Liver (tissue), 9 donors: ENCODE data around the gene SPATA13. TPM values are rescaled to one million over a fixed set of nuclear protein-coding genes. Genes with fewer than 3 reads are reported as not detected.
A peak's percentile ranks its signal among the peaks of the same experiment; 100 is the strongest.

ENCODE experiments used
- DNase-seq: peaks from one replicate; pipeline ENCODE4 v3.0.0-alpha.2; 2017; ENCODE audit warnings: low spot score
- H3K27ac ChIP-seq, 2 donors: one replicate each; pipeline ENCODE4 v1.7.0; 2013; ENCODE audit warnings: inconsistent platforms in 2 of 2, low read length in 2 of 2, control low read depth in 1 of 2, low read depth in 1 of 2, mild to moderate bottlenecking in 1 of 2
- H3K27me3 ChIP-seq, 4 donors: one replicate each; pipeline versions ENCODE4 v1.6.1 to v1.7.0; 2013; ENCODE audit warnings: low read length in 3 of 4, inconsistent platforms in 1 of 4, mild to moderate bottlenecking in 1 of 4, moderate library complexity in 1 of 4; ENCODE audit not compliant: control insufficient read depth in 4 of 4, insufficient read depth in 4 of 4
- H3K36me3 ChIP-seq, 4 donors: one replicate each; pipeline versions ENCODE4 v1.6.1 to v1.7.0; 2013; ENCODE audit warnings: low read length in 3 of 4, mild to moderate bottlenecking in 3 of 4, low read depth in 1 of 4, moderate library complexity in 1 of 4; ENCODE audit not compliant: control insufficient read depth in 4 of 4, insufficient read depth in 3 of 4
- H3K4me1 ChIP-seq, 4 donors: one replicate each; pipeline versions ENCODE4 v1.6.1 to v1.7.0; 2013; ENCODE audit warnings: low read length in 3 of 4, mild to moderate bottlenecking in 3 of 4, moderate library complexity in 1 of 4; ENCODE audit not compliant: control insufficient read depth in 4 of 4, insufficient read depth in 4 of 4
- H3K4me3 ChIP-seq, 3 donors: one replicate each; pipeline versions ENCODE4 v1.6.1 to v1.7.0; 2013; ENCODE audit warnings: low read length in 3 of 3, control low read depth in 1 of 3, low read depth in 1 of 3, mild to moderate bottlenecking in 1 of 3
- H3K9ac ChIP-seq, 2 donors: one replicate each; pipeline ENCODE4 v1.7.0; 2013; ENCODE audit warnings: low read length in 2 of 2, mild to moderate bottlenecking in 2 of 2, moderate library complexity in 2 of 2, control low read depth in 1 of 2, low read depth in 1 of 2
- H3K9me3 ChIP-seq, 4 donors: one replicate each; pipeline versions ENCODE4 v1.6.1 to v1.7.0; 2013; ENCODE audit warnings: low read length in 3 of 4; ENCODE audit not compliant: control insufficient read depth in 4 of 4
- ATF3 ChIP-seq: IDR thresholded peaks from 2 replicates; pipeline ENCODE4 v1.6.1; 2016; ENCODE audit warnings: antibody characterized with exemption
- CTCF ChIP-seq: fragments of 150-350 bp; IDR thresholded peaks from 2 replicates; pipeline ENCODE4 v1.5.1; 2017; ENCODE audit warnings: improper control_type of control experiment, low read depth, low read length; ENCODE audit not compliant: missing input control
- FOXA1 ChIP-seq: IDR thresholded peaks from 2 replicates; pipeline ENCODE4 v1.6.1; 2016; ENCODE audit warnings: antibody characterized with exemption
- FOXA2 ChIP-seq: IDR thresholded peaks from 2 replicates; pipeline ENCODE4 v1.6.1; 2016; ENCODE audit warnings: antibody characterized with exemption
- HNF4A ChIP-seq, 2 donors: conservative IDR thresholded peaks; 2 replicates each; pipeline ENCODE4 v1.6.1; 2016; ENCODE audit warnings: antibody characterized with exemption in 2 of 2, mild to moderate bottlenecking in 2 of 2
- HNF4G ChIP-seq: IDR thresholded peaks from 2 replicates; pipeline ENCODE4 v1.6.1; 2016; ENCODE audit warnings: antibody characterized with exemption
- JUND ChIP-seq, 2 donors: IDR thresholded peaks; 2 replicates each; pipeline ENCODE4 v1.6.1; 2016; ENCODE audit warnings: antibody characterized with exemption in 2 of 2
- MAX ChIP-seq: IDR thresholded peaks from 2 replicates; pipeline ENCODE4 v1.6.1; 2016; ENCODE audit warnings: antibody characterized with exemption
- NR2F2 ChIP-seq: IDR thresholded peaks from 2 replicates; pipeline ENCODE4 v1.6.1; 2016; ENCODE audit warnings: antibody characterized with exemption
- RAD21 ChIP-seq, 2 donors: IDR thresholded peaks; 2 replicates each; pipeline ENCODE4 v1.6.1; 2016; ENCODE audit warnings: antibody characterized with exemption in 2 of 2, mild to moderate bottlenecking in 2 of 2
- REST ChIP-seq: IDR thresholded peaks from 2 replicates; pipeline ENCODE4 v1.6.1; 2016; ENCODE audit warnings: antibody characterized with exemption, mild to moderate bottlenecking
- RXRA ChIP-seq, 2 donors: IDR thresholded peaks; 2 replicates each; pipeline ENCODE4 v1.6.1; 2017 to 2018; ENCODE audit warnings: antibody characterized with exemption in 2 of 2, mild to moderate bottlenecking in 1 of 2
- SP1 ChIP-seq: IDR thresholded peaks from 2 replicates; pipeline ENCODE4 v1.6.1; 2018; ENCODE audit warnings: antibody characterized with exemption, mild to moderate bottlenecking
- YY1 ChIP-seq: IDR thresholded peaks from 2 replicates; pipeline ENCODE4 v1.6.1; 2016; ENCODE audit warnings: antibody characterized with exemption, mild to moderate bottlenecking
- ZBTB33 ChIP-seq: IDR thresholded peaks from 2 replicates; pipeline ENCODE4 v1.6.1; 2016; ENCODE audit warnings: antibody characterized with exemption
- WGBS: extraction: QIAGEN DNeasy Blood & Tissue Kit; methylation state at CpG from one replicate; pipeline ENCODE4 v1.1.7; 2013; 5-methylcytosine and 5-hydroxymethylcytosine counted together
- polyA plus RNA-seq, 2 donors: library from polyadenylated mRNA; stranded (reverse) in 1 of 2; unstranded in 1 of 2; fragments of 200-250 nt in 1 of 2; fragments of >200 nt in 1 of 2; fragmentation: Nextera tagmentation in 1 of 2; extraction: Ambion mirVana in 1 of 2; gene quantifications; one replicate each; pipeline versions ENCODE4 v1.2.1 to v1.2.3, GENCODE V29; 2013 to 2015
- total RNA-seq, 2 donors: library from RNA; depleted of rRNA; stranded (reverse); fragments of >200 nt; gene quantifications; one replicate each; pipeline ENCODE4 v1.2.3, GENCODE V29; 2014
- donor health status: healthy.
- donor health status: healthy.
- donor health status: healthy.
- donor health status: healthy.
- donor health status: healthy.

Gene SPATA13
- total and polyA plus RNA-seq, 4 donors, result 10.0 to 57.6 (median 20.4) TPM

GRCh38 chr13:24123761-24124160 lies 36.8 kb upstream of the SPATA13 start:
- no peak overlapping the region for H3K4me3 ChIP-seq
- H3K9me3 ChIP-seq, result no peaks in the 10 kb centered on the region
- H3K9ac ChIP-seq, result no peak overlapping the region
- WGBS, result 79% methylated on average over 2 of the region's 2 CpGs
- no peak overlapping the region for H3K27ac ChIP-seq
- H3K27me3 ChIP-seq, result no peaks in the 10 kb centered on the region
- DNase-seq, result no peak
- TF ChIP-seq RXRA (IDR thresholded peaks at IDR 0.05), result no peak
- TF ChIP-seq RAD21 (IDR thresholded peaks at IDR 0.05), result no peak
- TF ChIP-seq JUND (IDR thresholded peaks at IDR 0.05), result no peak
- TF ChIP-seq ATF3, result no peak
- no peak for TF ChIP-seq FOXA1
- no peak for TF ChIP-seq ZBTB33
- no peak for TF ChIP-seq MAX
- no peak for TF ChIP-seq HNF4G
- no peak for TF ChIP-seq FOXA2
- TF ChIP-seq HNF4A (conservative IDR thresholded peaks at IDR 0.05), result no peak
- no peak for TF ChIP-seq SP1
- no peak for TF ChIP-seq YY1
- no peak for TF ChIP-seq CTCF
- H3K4me1 ChIP-seq, result peaks cover 3 to 13% (median 7%) of the 10 kb centered on the region in 4 donors
- H3K36me3 ChIP-seq, result no peaks in the 10 kb centered on the region

- Histone ChIP-seq H3K4me3 (no peak overlapping the region), H3K27ac (no peak overlapping the region), H3K4me1 (peaks cover 0 to 5% (median 4%) of the 10 kb centered on the region in 4 donors), H3K9ac (no peak overlapping the region), H3K36me3 (no peaks in the 10 kb centered on the region), H3K9me3 (no peaks in the 10 kb centered on the region), H3K27me3 (no peaks in the 10 kb centered on the region)
- no peak for DNase-seq
- TF ChIP-seq JUND (IDR thresholded peaks at IDR 0.05) (no peak), FOXA2 (no peak), NR2F2 (peak; percentile 70)
- 85% methylated on average over 9 of the region's 9 CpGs for WGBS
Measured at GRCh38 chr13:24124789-24125476, 35.6 kb upstream of the SPATA13 start.

- no peak for DNase-seq
- Histone ChIP-seq H3K4me1 (peaks cover 0 to 4% (median 0%) of the 10 kb centered on the region in 4 donors), H3K27ac (no peak overlapping the region), H3K27me3 (no peaks in the 10 kb centered on the region), H3K9ac (no peak overlapping the region), H3K36me3 (no peaks in the 10 kb centered on the region), H3K4me3 (no peak overlapping the region), H3K9me3 (peaks cover 0 to 7% (median 4%) of the 10 kb centered on the region in 4 donors)
- WGBS, result 51% methylated on average over 2 of the region's 2 CpGs
- peak in 1 of 2 donors; percentile 23 for TF ChIP-seq RAD21 (IDR thresholded peaks at IDR 0.05)
- TF ChIP-seq REST, result peak; percentile 63
- TF ChIP-seq JUND (IDR thresholded peaks at IDR 0.05), result no peak
- no peak for TF ChIP-seq ZBTB33
- peak; percentile 44 for TF ChIP-seq YY1
- TF ChIP-seq HNF4G, result no peak
Measured at GRCh38 chr13:24127116-24127631, 33.3 kb upstream of the SPATA13 start.
